Measurements from ENCODE around the gene NPEPL1.

Gene NPEPL1

GRCh38 chr20:58685988-58686387 is 6.6 kb upstream of the NPEPL1 start:
- DNase-seq: no peak

GRCh38 chr20:58688414-58688813 is 4.2 kb upstream of the NPEPL1 start:
- DNase-seq: no peak

- no peak for DNase-seq
Observed at GRCh38 chr20:58688840-58689239, 3.8 kb upstream of the NPEPL1 start.

- DNase-seq: no peak
Observed at GRCh38 chr20:58690396-58691135, 2.0 kb upstream of the NPEPL1 start.

- peak; percentile 3 for DNase-seq
Observed at GRCh38 chr20:58691773-58692578, 624 bp upstream of the NPEPL1 start.

GRCh38 chr20:58693226-58694006 is 816 bp downstream of the NPEPL1 start:
- DNase-seq: no peak

- DNase-seq: no peak
Observed at GRCh38 chr20:58694241-58695083, 1.9 kb downstream of the NPEPL1 start.

- DNase-seq: no peak
Observed at GRCh38 chr20:58695084-58695722, 2.6 kb downstream of the NPEPL1 start.

- no peak for DNase-seq
Observed at GRCh38 chr20:58695895-58696375, 3.3 kb downstream of the NPEPL1 start.

- no peak for DNase-seq
Observed at GRCh38 chr20:58696411-58696961, 3.9 kb downstream of the NPEPL1 start.

- DNase-seq: no peak
Observed at GRCh38 chr20:58697201-58697866, 4.7 kb downstream of the NPEPL1 start.

GRCh38 chr20:58697867-58698703 is 5.5 kb downstream of the NPEPL1 start:
- DNase-seq: no peak

- DNase-seq: no peak
Observed at GRCh38 chr20:58698741-58699622, 6.4 kb downstream of the NPEPL1 start.

GRCh38 chr20:58699623-58700107 is 7.1 kb downstream of the NPEPL1 start:
- no peak for DNase-seq

- no peak for DNase-seq
Observed at GRCh38 chr20:58700121-58700821, 7.7 kb downstream of the NPEPL1 start.

- no peak for DNase-seq
Observed at GRCh38 chr20:58700823-58701222, 8.2 kb downstream of the NPEPL1 start.

GRCh38 chr20:58701431-58702160 is 9.0 kb downstream of the NPEPL1 start:
- no peak for DNase-seq
